Hepatocyte (in vitro differentiated cells): ENCODE results near the gene PTPRN2.

Experiments used
- CTCF ChIP-seq: fragments of 200-600 bp; sonication (generic); IDR thresholded peaks from 2 replicates; pipeline ENCODE4 v1.5.1; 2016; ENCODE audit warnings: antibody characterized with exemption, mild to moderate bottlenecking; ENCODE audit not compliant: poor library complexity
- EZH2phosphoT487 ChIP-seq: fragments of 200-600 bp; sonication (generic); IDR thresholded peaks from one replicate; pipeline ENCODE4 v1.6.1; 2018; ENCODE audit warnings: antibody characterized with exemption, mild to moderate bottlenecking, low read depth, moderate library complexity; ENCODE audit not compliant: unreplicated experiment, severe bottlenecking

- no peak for TF ChIP-seq CTCF
- TF ChIP-seq EZH2phosphoT487, result no peak
Measured at GRCh38 chr7:158371856-158372255, 215.8 kb downstream of the PTPRN2 start.
